GM23338 (cell line): ENCODE results near the gene SYNE2. TPM values are rescaled to one million over a fixed set of nuclear protein-coding genes. Genes with fewer than 3 reads are reported as not detected.

Experiments used
- ATAC-seq: fragments of 200-7000 bp; cut with Tn5 transposase; 3 replicates; pipeline ENCODE4 v1.9.1; 2020
- DNase-seq: peaks from one replicate; pipeline ENCODE4 v3.0.0-alpha.2; 2015; ENCODE audit warnings: low spot score
- H2AFZ ChIP-seq: fragments of 200-600 bp; sonication (generic); 2 replicates; pipeline ENCODE4 v1.8.0; 2016; ENCODE audit warnings: antibody characterized with exemption, mild to moderate bottlenecking, moderate library complexity
- H3F3A ChIP-seq: fragments of 200-600 bp; sonication (generic); replicated peaks from 2 replicates; pipeline ENCODE4 v1.8.0; 2017; ENCODE audit warnings: antibody characterized with exemption, mixed run types, low read depth
- H3K27ac ChIP-seq: fragments of 200-600 bp; sonication (generic); 2 replicates; pipeline ENCODE4 v1.6.1; 2016; ENCODE audit warnings: low read depth
- H3K27me3 ChIP-seq: fragments of 200-600 bp; sonication (generic); 2 replicates; pipeline ENCODE4 v1.8.0; 2016; ENCODE audit warnings: mild to moderate bottlenecking, mixed run types, moderate library complexity; ENCODE audit not compliant: insufficient read depth
- H3K36me3 ChIP-seq: fragments of 200-600 bp; sonication (generic); 2 replicates; pipeline ENCODE4 v1.8.0; 2016; ENCODE audit warnings: mild to moderate bottlenecking; ENCODE audit not compliant: insufficient read depth
- H3K4me1 ChIP-seq: fragments of 200-600 bp; sonication (generic); 2 replicates; pipeline ENCODE4 v1.8.0; 2016; ENCODE audit warnings: mild to moderate bottlenecking, moderate library complexity; ENCODE audit not compliant: insufficient read depth
- H3K4me2 ChIP-seq: fragments of 200-600 bp; sonication (generic); 2 replicates; pipeline ENCODE4 v1.7.1; 2017; ENCODE audit warnings: mixed run types
- H3K4me3 ChIP-seq: fragments of 200-600 bp; sonication (generic); 2 replicates; pipeline ENCODE4 v1.6.1; 2016; ENCODE audit warnings: mixed run types
- H3K79me2 ChIP-seq: fragments of 200-600 bp; sonication (generic); replicated peaks from 2 replicates; pipeline ENCODE4 v1.8.0; 2017; ENCODE audit warnings: mild to moderate bottlenecking; ENCODE audit not compliant: insufficient read depth
- H3K9me2 ChIP-seq: fragments of 200-600 bp; sonication (generic); 2 replicates; pipeline ENCODE4 v1.8.0; 2017; ENCODE audit not compliant: insufficient read depth
- H4K20me1 ChIP-seq: fragments of 200-600 bp; sonication (generic); replicated peaks from 2 replicates; pipeline ENCODE4 v1.8.0; 2017; ENCODE audit warnings: mild to moderate bottlenecking; ENCODE audit not compliant: insufficient read depth
- H3K27ac Mint-ChIP-seq: 2 replicates; pipeline ENCODE4 v1.8.0; 2020; ENCODE audit warnings: inconsistent platforms, mild to moderate bottlenecking, moderate library complexity, mixed read lengths
- H3K27me3 Mint-ChIP-seq: 3 replicates; pipeline ENCODE4 v1.8.0; 2022; ENCODE audit warnings: low read depth, mild to moderate bottlenecking, moderate library complexity, mixed read lengths, inconsistent platforms; ENCODE audit not compliant: insufficient read depth, poor library complexity
- H3K36me3 Mint-ChIP-seq: 3 replicates; pipeline ENCODE4 v1.8.0; 2021; ENCODE audit warnings: low read depth, mild to moderate bottlenecking, inconsistent platforms, moderate library complexity, mixed read lengths
- H3K4me1 Mint-ChIP-seq: 3 replicates; pipeline ENCODE4 v1.8.0; 2020; ENCODE audit warnings: mild to moderate bottlenecking, inconsistent platforms, mixed read lengths
- H3K4me3 Mint-ChIP-seq: 3 replicates; pipeline ENCODE4 v1.8.0; 2021; ENCODE audit warnings: moderate library complexity, mild to moderate bottlenecking, inconsistent platforms, mixed read lengths
- H3K9me3 Mint-ChIP-seq: 3 replicates; pipeline ENCODE4 v1.8.0; 2020; ENCODE audit warnings: moderate library complexity, mild to moderate bottlenecking, inconsistent platforms, mixed read lengths
- CREB1 ChIP-seq: fragments of 250-450 bp; sonication (Bioruptor Pico); IDR thresholded peaks from 2 replicates; pipeline ENCODE4 v1.5.0; 2020; ENCODE audit warnings: low read depth, mild to moderate bottlenecking, moderate library complexity
- EZH2phosphoT487 ChIP-seq: fragments of 200-600 bp; sonication (generic); IDR thresholded peaks from one replicate; pipeline ENCODE4 v1.8.1; 2018; ENCODE audit warnings: antibody characterized with exemption; ENCODE audit not compliant: unreplicated experiment
- JUNB ChIP-seq: IDR thresholded peaks from one replicate; pipeline ENCODE4 v1.6.1; 2016; ENCODE audit warnings: antibody characterized with exemption; ENCODE audit not compliant: unreplicated experiment
- NANOG ChIP-seq: IDR thresholded peaks from 2 replicates; pipeline ENCODE4 v1.6.1; 2016; ENCODE audit warnings: antibody characterized with exemption, borderline replicate concordance
- POLR2AphosphoS5 ChIP-seq: IDR thresholded peaks from 2 replicates; pipeline ENCODE4 v1.6.1; 2016; ENCODE audit warnings: antibody characterized with exemption, low read depth
- ZNF114 ChIP-seq: fragments of 250-450 bp; sonication (Bioruptor Pico); IDR thresholded peaks from 2 replicates; pipeline ENCODE4 v1.5.0; 2020; ENCODE audit warnings: mild to moderate bottlenecking, moderate library complexity
- ZNF331 ChIP-seq: fragments of 250-450 bp; sonication (Bioruptor Pico); IDR thresholded peaks from 2 replicates; pipeline ENCODE4 v1.5.0; 2020; ENCODE audit warnings: low read depth, mild to moderate bottlenecking, moderate library complexity
- polyA plus RNA-seq: library from polyadenylated mRNA; unstranded; fragments of >200 nt; fragmentation: Nextera tagmentation; extraction: Ambion mirVana; gene quantifications from 2 replicates; pipeline ENCODE4 v1.2.1, GENCODE V29; 2016
- total RNA-seq: library from RNA; depleted of rRNA; stranded (reverse); fragments of >200 nt; shearing (Covaris generic); gene quantifications from 2 replicates; pipeline ENCODE4 v1.2.3, GENCODE V29; 2014
- TF ChIP-seq, protein P1 (sequence below): fragments of 250-450 bp; sonication (Bioruptor Pico); IDR thresholded peaks from 2 replicates; pipeline ENCODE4 v1.5.0; 2020; ENCODE audit warnings: mild to moderate bottlenecking, moderate library complexity
- TF ChIP-seq, protein P2 (sequence below): IDR thresholded peaks from one replicate; pipeline ENCODE4 v1.6.1; 2018; ENCODE audit warnings: antibody characterized with exemption; ENCODE audit not compliant: unreplicated experiment
- TF ChIP-seq, protein P3 (sequence below), 2 experiments: fragments of 200-600 bp in 1 of 2; sonication (generic) in 1 of 2; conservative IDR thresholded peaks; 2 replicates each; pipeline versions ENCODE4 v1.5.1 to v1.6.1; 2016 to 2017; ENCODE audit warnings: antibody characterized with exemption in 2 of 2, low read depth in 2 of 2, mild to moderate bottlenecking in 2 of 2, moderate library complexity in 1 of 2
- TF ChIP-seq, protein P4 (sequence below): IDR thresholded peaks from 2 replicates; pipeline ENCODE4 v1.6.1; 2016; ENCODE audit warnings: antibody characterized with exemption

The SYNE2 gene
- total and polyA plus RNA-seq, 2 experiments from 2014 or later: 34.3 to 86.5 TPM

DNA sequence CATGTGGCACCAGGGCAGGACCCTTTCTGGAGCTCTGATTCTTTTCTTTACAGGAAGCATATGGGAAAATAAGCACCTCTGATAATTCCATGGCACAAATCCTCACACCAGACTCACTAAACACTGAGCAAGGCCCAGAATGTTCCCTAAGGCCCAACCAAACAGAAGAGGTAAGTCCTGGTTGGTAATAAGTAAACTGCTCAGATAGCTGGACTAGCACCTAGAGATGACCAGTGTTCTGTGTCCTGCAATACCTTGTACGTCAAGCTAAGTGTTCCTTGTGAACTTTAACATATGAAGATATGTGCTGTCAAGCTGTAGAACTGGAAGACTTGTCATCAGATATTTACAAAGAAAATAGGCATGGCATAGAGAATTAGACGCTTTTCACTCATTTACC lies 254.6 kb downstream of the SYNE2 start:
- H3K27ac Mint-ChIP-seq: no peak overlapping the region

More for the DNA sequence above, 254.6 kb downstream of the SYNE2 start:
- Mint-ChIP-seq H3K4me1 (no peaks in the 10 kb centered on the region), H3K4me3 (no peak overlapping the region), H3K9me3 (no peaks in the 10 kb centered on the region), H3K36me3 (no peaks in the 10 kb centered on the region), H3K27me3 (no peaks in the 10 kb centered on the region)
- Histone ChIP-seq H4K20me1 (no peaks in the 10 kb centered on the region), H3F3A (no peaks in the 10 kb centered on the region), H2AFZ (no peak overlapping the region), H3K4me1 (no peaks in the 10 kb centered on the region), H3K9me2 (no peaks in the 10 kb centered on the region), H3K36me3 (no peaks in the 10 kb centered on the region), H3K4me3 (no peak overlapping the region), H3K27ac (no peak overlapping the region), H3K79me2 (no peaks in the 10 kb centered on the region), H3K27me3 (no peaks in the 10 kb centered on the region), H3K4me2 (no peak overlapping the region)
- no peak for DNase-seq
- TF ChIP-seq EZH2phosphoT487 (no peak), ZNF114 (CRISPR knock-in tag) (no peak), JUNB (no peak), ZNF331 (CRISPR knock-in tag) (no peak), CREB1 (CRISPR knock-in tag) (no peak), NANOG (no peak), POLR2AphosphoS5 (no peak)
- TF ChIP-seq, protein P1, sequence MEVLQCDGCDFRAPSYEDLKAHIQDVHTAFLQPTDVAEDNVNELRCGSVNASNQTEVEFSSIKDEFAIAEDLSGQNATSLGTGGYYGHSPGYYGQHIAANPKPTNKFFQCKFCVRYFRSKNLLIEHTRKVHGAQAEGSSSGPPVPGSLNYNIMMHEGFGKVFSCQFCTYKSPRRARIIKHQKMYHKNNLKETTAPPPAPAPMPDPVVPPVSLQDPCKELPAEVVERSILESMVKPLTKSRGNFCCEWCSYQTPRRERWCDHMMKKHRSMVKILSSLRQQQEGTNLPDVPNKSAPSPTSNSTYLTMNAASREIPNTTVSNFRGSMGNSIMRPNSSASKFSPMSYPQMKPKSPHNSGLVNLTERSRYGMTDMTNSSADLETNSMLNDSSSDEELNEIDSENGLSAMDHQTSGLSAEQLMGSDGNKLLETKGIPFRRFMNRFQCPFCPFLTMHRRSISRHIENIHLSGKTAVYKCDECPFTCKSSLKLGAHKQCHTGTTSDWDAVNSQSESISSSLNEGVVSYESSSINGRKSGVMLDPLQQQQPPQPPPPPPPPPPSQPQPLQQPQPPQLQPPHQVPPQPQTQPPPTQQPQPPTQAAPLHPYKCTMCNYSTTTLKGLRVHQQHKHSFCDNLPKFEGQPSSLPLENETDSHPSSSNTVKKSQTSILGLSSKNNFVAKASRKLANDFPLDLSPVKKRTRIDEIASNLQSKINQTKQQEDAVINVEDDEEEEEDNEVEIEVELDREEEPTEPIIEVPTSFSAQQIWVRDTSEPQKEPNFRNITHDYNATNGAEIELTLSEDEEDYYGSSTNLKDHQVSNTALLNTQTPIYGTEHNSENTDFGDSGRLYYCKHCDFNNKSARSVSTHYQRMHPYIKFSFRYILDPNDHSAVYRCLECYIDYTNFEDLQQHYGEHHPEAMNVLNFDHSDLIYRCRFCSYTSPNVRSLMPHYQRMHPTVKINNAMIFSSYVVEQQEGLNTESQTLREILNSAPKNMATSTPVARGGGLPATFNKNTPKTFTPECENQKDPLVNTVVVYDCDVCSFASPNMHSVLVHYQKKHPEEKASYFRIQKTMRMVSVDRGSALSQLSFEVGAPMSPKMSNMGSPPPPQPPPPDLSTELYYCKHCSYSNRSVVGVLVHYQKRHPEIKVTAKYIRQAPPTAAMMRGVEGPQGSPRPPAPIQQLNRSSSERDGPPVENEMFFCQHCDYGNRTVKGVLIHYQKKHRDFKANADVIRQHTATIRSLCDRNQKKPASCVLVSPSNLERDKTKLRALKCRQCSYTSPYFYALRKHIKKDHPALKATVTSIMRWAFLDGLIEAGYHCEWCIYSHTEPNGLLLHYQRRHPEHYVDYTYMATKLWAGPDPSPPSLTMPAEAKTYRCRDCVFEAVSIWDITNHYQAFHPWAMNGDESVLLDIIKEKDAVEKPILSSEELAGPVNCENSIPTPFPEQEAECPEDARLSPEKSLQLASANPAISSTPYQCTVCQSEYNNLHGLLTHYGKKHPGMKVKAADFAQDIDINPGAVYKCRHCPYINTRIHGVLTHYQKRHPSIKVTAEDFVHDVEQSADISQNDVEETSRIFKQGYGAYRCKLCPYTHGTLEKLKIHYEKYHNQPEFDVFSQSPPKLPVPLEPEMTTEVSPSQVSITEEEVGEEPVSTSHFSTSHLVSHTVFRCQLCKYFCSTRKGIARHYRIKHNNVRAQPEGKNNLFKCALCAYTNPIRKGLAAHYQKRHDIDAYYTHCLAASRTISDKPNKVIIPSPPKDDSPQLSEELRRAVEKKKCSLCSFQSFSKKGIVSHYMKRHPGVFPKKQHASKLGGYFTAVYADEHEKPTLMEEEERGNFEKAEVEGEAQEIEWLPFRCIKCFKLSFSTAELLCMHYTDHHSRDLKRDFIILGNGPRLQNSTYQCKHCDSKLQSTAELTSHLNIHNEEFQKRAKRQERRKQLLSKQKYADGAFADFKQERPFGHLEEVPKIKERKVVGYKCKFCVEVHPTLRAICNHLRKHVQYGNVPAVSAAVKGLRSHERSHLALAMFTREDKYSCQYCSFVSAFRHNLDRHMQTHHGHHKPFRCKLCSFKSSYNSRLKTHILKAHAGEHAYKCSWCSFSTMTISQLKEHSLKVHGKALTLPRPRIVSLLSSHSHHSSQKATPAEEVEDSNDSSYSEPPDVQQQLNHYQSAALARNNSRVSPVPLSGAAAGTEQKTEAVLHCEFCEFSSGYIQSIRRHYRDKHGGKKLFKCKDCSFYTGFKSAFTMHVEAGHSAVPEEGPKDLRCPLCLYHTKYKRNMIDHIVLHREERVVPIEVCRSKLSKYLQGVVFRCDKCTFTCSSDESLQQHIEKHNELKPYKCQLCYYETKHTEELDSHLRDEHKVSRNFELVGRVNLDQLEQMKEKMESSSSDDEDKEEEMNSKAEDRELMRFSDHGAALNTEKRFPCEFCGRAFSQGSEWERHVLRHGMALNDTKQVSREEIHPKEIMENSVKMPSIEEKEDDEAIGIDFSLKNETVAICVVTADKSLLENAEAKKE: no peak
- TF ChIP-seq, protein P2, sequence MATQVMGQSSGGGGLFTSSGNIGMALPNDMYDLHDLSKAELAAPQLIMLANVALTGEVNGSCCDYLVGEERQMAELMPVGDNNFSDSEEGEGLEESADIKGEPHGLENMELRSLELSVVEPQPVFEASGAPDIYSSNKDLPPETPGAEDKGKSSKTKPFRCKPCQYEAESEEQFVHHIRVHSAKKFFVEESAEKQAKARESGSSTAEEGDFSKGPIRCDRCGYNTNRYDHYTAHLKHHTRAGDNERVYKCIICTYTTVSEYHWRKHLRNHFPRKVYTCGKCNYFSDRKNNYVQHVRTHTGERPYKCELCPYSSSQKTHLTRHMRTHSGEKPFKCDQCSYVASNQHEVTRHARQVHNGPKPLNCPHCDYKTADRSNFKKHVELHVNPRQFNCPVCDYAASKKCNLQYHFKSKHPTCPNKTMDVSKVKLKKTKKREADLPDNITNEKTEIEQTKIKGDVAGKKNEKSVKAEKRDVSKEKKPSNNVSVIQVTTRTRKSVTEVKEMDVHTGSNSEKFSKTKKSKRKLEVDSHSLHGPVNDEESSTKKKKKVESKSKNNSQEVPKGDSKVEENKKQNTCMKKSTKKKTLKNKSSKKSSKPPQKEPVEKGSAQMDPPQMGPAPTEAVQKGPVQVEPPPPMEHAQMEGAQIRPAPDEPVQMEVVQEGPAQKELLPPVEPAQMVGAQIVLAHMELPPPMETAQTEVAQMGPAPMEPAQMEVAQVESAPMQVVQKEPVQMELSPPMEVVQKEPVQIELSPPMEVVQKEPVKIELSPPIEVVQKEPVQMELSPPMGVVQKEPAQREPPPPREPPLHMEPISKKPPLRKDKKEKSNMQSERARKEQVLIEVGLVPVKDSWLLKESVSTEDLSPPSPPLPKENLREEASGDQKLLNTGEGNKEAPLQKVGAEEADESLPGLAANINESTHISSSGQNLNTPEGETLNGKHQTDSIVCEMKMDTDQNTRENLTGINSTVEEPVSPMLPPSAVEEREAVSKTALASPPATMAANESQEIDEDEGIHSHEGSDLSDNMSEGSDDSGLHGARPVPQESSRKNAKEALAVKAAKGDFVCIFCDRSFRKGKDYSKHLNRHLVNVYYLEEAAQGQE: no peak
- TF ChIP-seq, protein P3, sequence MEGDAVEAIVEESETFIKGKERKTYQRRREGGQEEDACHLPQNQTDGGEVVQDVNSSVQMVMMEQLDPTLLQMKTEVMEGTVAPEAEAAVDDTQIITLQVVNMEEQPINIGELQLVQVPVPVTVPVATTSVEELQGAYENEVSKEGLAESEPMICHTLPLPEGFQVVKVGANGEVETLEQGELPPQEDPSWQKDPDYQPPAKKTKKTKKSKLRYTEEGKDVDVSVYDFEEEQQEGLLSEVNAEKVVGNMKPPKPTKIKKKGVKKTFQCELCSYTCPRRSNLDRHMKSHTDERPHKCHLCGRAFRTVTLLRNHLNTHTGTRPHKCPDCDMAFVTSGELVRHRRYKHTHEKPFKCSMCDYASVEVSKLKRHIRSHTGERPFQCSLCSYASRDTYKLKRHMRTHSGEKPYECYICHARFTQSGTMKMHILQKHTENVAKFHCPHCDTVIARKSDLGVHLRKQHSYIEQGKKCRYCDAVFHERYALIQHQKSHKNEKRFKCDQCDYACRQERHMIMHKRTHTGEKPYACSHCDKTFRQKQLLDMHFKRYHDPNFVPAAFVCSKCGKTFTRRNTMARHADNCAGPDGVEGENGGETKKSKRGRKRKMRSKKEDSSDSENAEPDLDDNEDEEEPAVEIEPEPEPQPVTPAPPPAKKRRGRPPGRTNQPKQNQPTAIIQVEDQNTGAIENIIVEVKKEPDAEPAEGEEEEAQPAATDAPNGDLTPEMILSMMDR (conservative IDR thresholded peaks at IDR 0.05; ENCODE audit: low read depth in 2 of 2): no peak
- TF ChIP-seq, protein P4, sequence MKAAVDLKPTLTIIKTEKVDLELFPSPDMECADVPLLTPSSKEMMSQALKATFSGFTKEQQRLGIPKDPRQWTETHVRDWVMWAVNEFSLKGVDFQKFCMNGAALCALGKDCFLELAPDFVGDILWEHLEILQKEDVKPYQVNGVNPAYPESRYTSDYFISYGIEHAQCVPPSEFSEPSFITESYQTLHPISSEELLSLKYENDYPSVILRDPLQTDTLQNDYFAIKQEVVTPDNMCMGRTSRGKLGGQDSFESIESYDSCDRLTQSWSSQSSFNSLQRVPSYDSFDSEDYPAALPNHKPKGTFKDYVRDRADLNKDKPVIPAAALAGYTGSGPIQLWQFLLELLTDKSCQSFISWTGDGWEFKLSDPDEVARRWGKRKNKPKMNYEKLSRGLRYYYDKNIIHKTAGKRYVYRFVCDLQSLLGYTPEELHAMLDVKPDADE: no peak
- ATAC-seq: no peak
